HG03521 (cell line): ENCODE data around the gene MYCBP2.

Experiments
- ATAC-seq: cut with Tn5 transposase; IDR thresholded peaks from one replicate; pipeline ENCODE4 v1.9.1; 2021; ENCODE audit warnings: mild to moderate bottlenecking, moderate library complexity; ENCODE audit not compliant: unreplicated experiment

The MYCBP2 gene

GRCh38 chr13:77105051-77105450, 221.8 kb downstream of the MYCBP2 start:
- no peak for ATAC-seq

GRCh38 chr13:77099415-77099814, 227.5 kb downstream of the MYCBP2 start:
- ATAC-seq, result no peak

- no peak for ATAC-seq
Observed at GRCh38 chr13:77095288-77095687, 231.6 kb downstream of the MYCBP2 start.

GRCh38 chr13:77094773-77095172, 232.1 kb downstream of the MYCBP2 start:
- no peak for ATAC-seq

- ATAC-seq, result no peak
Observed at GRCh38 chr13:77093735-77094134, 233.2 kb downstream of the MYCBP2 start.

- no peak for ATAC-seq
Observed at GRCh38 chr13:77084755-77085154, 242.1 kb downstream of the MYCBP2 start.

GRCh38 chr13:77079902-77080413, 246.9 kb downstream of the MYCBP2 start:
- ATAC-seq, result no peak

GRCh38 chr13:77067519-77067918, 259.4 kb downstream of the MYCBP2 start:
- no peak for ATAC-seq

- no peak for ATAC-seq
Observed at GRCh38 chr13:77065461-77066147, 261.3 kb downstream of the MYCBP2 start.

- no peak for ATAC-seq
Observed at GRCh38 chr13:77062097-77062496, 264.8 kb downstream of the MYCBP2 start.

- no peak for ATAC-seq
Observed at GRCh38 chr13:77061362-77061761, 265.5 kb downstream of the MYCBP2 start.

GRCh38 chr13:77056886-77057285, 270.0 kb downstream of the MYCBP2 start:
- ATAC-seq, result no peak

- ATAC-seq, result no peak
Observed at GRCh38 chr13:77056382-77056781, 270.5 kb downstream of the MYCBP2 start.

- ATAC-seq, result no peak
Observed at GRCh38 chr13:77055158-77055557, 271.7 kb downstream of the MYCBP2 start.

GRCh38 chr13:77053192-77053591, 273.7 kb downstream of the MYCBP2 start:
- ATAC-seq, result no peak

GRCh38 chr13:77048681-77049080, 278.2 kb downstream of the MYCBP2 start:
- ATAC-seq, result no peak

GRCh38 chr13:77047649-77048343, 279.1 kb downstream of the MYCBP2 start:
- ATAC-seq, result no peak

- ATAC-seq, result no peak
Observed at GRCh38 chr13:77042566-77043177, 284.2 kb downstream of the MYCBP2 start.

GRCh38 chr13:77040835-77041234, 286.1 kb downstream of the MYCBP2 start:
- ATAC-seq, result no peak

- ATAC-seq, result no peak
Observed at GRCh38 chr13:77040076-77040475, 286.8 kb downstream of the MYCBP2 start.

- no peak for ATAC-seq
Observed at GRCh38 chr13:77038907-77039480, 287.9 kb downstream of the MYCBP2 start.

- no peak for ATAC-seq
Observed at GRCh38 chr13:77036279-77036678, 290.6 kb downstream of the MYCBP2 start.
